GM21381 (cell line): ENCODE data around the gene SYNPO2L.

Experiments used
- ATAC-seq: cut with Tn5 transposase; IDR thresholded peaks from one replicate; pipeline ENCODE4 v1.9.1; 2021; ENCODE audit warnings: mild to moderate bottlenecking, moderate library complexity; ENCODE audit not compliant: unreplicated experiment

The SYNPO2L gene

DNA sequence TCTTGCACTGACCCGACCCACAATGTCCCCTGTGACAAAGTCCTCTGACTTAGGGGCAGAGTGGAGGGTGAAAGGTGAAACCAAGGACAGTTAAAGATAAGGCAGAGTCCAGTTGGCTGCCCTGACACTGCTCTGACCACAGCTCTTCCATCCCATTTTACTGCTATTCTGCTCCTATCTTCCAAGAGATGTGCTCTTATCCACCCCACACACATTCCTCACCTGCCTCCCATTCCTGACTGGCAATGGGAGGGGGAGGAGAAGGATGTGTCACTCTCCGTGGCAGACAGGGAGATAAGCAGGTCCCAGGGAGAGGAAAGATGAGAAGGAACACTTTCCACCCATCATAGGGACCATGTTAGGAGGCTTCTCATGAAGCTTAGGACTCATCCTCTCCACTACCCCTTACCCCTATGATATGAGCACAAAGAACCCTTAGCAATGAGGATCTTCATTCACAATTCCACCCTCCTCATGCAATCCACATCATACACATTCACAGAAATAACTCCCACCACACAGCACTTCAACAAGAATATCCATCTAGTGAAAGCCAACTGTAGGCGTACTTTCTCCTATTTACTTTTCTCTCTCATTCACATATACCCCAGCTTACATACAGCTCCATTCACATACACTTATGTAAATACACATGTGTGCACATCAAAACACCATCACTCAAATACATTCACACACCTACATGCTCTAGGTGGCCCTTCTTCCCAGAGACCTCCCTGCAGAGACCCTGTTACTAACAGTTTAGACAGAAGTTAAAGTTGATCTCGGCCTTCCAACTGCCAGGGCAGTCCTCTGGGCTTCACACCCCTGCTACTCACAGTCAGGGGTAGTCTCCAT lies 6.6 kb downstream of the SYNPO2L start:
- ATAC-seq: no peak

DNA sequence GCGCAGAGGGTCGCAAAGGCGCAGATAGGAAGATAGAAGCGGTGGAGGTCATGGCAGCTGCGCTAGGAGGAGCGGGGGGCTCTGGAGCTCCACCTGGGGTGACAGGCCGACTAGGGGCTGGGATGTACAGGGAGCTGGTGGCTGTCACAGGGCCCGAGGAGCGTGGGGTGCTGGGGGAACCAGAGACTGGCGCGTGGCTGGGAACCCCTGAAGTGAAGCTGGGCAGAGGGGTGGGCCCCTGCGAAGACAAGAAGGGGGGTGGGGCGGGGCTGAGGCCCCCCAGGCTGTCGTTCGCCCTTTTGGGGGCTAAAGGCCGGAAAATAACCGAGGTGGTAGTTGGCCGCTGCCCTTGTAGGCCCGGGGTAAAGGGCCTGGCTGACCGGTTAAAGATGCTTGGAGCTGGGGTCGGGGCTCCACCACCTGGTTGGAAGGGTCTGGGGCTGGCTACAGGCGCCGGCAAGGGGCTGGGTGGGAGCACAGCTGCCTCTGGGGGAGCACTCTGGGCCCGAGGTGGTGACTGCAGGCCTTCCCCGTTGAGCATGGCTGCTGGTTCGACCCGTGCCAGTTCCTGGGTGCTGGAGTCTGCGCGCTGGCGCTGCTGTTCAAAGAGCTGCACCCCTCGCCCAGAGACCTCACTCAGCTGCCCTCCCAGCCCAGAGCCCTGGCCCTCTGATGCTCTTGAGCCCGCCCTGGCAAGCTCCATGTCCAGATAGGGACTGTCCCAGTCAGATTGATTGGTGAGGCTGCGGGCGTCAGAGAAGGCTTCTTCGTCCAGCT lies 7.8 kb downstream of the SYNPO2L start:
- ATAC-seq: no peak

DNA sequence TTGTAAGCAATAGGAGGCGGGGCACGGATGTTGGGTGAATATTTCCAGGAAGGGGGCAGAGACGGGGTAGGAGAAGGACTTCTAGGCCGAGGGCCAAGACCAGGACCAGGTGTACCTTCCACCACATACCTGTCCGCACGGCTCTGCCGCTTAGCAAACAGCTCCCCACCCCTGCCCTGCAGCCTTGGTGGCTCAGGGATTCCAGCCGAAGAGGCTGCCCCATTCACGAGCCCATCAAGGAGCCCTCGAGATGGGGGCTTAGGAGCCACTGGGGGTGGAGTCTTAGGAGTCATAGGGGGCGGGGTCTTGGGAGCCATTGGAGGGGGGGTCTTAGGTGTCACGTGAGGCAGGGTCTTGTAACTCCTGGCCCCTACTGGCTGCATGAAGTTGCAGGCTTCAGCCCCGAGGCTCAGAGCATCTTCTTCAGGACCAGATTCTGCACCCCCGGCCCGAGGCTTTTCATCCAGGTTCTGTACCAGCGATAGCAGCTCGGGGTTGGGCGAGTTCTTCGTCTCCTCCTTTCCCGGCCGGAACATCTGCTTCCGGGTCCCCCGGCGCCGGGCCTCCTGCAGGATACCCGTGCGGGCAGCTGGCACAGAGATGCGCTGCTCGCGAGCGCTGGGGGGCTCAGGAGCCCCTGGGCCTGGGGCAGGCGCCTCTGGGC lies 8.5 kb downstream of the SYNPO2L start:
- ATAC-seq: no peak

DNA sequence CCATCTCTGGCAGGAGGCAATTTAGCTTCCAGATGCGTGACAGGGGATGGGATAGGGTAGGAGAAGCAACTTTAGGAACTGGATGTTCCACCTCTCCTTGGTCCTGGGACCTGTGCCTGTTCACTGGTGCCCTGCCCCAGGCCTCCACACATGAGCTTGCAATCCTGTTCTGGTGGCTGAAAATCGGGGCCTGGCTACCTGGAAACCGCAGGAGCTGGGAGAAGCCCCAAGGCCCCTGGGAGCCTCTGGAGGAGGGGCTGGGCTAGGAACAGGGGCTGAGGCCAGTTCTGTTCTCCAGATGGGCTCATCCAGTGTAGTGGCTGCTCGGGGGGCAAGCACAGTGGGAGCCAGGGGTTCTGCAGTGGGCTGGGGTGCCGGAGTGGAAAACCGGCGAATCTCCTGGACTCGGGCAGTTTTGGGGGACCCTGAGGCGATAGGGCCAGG lies 9.2 kb downstream of the SYNPO2L start:
- no peak for ATAC-seq

DNA sequence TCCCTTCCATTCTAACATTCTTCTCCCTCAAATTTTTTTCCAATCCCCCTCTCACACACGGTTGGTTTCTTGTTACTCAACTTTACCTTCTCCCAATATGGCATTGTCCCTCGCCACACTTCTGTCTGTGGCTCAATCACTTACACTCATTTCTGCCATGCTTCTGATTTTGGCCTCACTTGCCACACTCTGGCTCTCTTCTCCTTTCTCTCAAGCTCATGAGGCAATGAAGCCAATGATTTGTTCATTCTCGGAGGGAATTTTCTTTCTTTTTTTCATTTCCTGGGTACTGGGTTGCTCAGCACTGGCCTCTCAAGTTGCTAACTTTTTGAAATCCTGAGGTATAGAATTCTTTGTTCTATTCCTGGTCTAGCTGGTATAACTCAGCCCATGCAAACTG lies 10.6 kb downstream of the SYNPO2L start:
- ATAC-seq: no peak

DNA sequence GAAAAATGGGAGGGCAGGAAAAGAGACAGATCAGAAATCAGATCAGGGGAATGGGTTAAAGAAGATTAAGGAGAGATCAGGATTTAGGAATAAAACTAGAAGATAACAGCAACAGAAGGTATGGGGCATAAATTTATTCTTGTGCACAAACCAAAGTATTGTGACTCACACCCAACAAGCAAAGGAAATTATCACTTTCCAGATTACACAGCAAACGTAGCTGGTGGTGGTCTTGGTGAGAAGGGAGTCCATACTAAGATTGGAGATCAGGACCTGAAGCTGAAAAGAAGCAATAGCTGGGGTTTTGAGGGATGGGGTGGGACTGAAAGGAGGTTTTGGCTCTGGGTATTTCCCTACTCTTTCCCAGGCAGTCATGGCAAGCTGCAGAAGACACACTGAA lies 11.1 kb downstream of the SYNPO2L start:
- no peak for ATAC-seq

DNA sequence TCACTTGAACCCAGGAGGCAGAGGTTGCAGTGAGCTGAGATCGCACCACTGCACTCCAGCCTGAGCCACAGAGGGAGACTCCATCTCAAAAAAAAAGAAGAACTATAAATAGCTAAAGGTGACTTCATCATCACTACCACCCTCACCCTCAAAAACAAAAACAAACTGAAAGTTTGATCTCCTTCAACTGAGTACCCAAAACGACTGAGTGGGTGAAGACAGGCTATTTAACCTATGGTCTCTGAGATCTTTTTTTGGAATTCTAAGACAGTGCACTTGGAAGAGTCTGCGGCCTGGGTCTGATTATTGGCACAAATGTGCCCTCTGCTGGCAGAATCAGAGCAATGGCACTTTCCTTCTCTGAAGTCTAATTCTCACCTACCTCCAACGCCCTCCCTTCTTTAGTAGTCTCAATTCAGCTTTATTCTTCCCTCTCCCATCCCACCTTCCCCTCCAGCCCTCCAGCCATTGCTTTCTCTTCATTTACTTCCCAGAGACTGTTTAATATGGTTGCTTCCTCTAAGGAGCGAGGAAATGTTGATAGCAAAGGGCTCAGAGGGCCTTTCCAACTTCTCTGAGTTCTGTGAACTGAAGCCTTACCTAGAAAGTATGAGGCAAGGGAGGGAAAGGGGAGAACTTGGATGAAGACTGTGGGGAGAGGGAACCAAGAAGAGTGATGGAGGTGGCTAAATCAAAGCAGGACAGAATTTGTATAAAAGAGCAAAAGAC lies 11.7 kb downstream of the SYNPO2L start:
- ATAC-seq: no peak

DNA sequence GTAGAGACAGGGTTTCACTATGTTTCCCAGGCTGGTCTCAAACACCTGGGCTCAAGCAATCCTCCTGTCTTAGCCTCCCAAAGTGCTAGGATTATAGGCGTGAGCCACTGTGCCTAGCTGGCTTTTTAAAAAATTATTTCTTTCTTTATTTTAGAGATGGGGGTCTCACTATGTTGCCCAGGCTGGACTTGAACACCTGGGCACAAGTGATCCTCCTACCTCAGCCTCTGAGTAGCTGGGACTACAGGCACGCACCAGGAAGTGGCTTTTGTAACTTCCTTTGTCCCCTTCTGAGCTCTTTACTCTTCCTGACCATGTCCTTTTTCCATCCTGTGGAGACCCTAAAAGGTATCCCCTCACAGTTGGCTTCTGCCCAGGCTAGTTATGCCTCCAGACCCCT lies 12.5 kb downstream of the SYNPO2L start:
- no peak for ATAC-seq

DNA sequence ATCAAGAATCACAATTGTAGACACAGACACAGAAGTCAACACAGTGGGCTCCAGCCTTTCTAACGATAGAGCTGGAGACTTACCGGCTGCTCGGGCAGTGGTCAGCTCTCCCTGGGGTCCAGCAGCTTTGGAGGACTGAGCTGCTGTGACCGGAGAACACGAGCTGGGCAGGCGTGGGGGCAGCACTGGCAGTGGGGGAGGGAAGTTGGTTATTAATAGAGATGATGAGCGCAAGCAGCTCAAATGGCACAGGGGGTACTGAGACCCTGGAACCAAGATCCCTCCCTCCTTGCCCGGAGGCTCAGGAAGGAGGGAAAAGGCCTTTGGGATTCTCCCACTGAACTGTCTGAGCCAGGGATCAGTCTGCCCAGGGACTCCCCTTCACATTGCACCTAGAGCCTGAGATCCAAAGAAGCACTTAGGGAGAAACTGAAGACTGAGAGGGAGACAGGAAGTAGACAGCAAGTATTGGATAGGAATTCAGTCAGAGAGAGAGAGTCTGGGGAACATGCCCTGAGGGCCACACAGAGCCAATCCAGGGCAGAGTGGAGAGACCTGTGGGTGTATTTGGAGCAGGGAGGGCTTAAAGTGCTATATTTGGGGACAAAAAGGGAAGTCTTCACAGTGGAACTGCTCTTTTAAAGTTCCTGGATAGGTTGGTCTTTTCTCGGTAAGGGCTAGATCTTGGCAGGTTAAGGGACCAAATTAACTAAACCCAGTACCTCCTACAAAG lies 14.3 kb downstream of the SYNPO2L start, which contains the start of gene MYOZ1:
TSS of gene MYOZ1 (minus strand) at position 147 of the 733 bp plus-strand sequence. CDS start 1,457 bp downstream, outside the sequence.
- no peak for ATAC-seq

DNA sequence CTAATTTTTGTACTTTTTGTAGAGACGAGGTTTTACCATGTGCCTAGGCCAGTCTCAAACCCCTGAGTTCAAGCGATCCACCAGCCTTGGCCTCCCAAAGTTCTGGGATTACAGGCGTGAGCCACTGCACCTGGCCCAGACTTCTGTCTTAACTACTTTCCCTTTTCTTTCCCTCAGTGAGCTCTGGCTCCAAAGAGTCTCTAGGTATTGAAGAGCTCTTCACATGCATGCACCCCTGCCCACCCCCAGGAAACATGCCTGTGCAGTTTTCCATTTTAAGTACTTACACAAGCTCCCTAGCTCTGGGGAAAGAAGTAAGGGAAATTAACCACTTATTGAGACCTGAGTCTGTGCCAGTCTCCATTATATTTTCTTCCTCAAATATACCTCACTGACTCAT lies 16.5 kb downstream of the SYNPO2L start:
- no peak for ATAC-seq

DNA sequence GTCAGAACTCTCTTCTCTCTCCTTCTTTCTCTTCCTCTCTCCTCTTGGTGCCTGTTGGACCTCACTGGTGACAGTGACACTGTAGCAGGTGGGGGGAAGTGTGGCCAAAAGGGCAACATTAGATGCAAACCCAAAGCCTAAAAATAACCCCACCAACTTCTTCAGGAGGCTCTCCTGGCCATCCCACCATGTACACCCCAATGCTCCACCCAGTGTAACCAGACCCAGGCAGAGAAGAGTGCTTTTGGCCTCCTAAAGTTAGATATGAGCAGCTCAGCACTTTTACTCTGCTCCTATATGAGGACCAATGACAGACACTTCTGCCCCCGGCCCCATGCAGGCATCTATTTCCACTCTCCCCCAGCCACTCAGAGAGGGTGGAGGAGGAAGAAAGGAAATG lies 20.0 kb downstream of the SYNPO2L start:
- ATAC-seq: no peak

DNA sequence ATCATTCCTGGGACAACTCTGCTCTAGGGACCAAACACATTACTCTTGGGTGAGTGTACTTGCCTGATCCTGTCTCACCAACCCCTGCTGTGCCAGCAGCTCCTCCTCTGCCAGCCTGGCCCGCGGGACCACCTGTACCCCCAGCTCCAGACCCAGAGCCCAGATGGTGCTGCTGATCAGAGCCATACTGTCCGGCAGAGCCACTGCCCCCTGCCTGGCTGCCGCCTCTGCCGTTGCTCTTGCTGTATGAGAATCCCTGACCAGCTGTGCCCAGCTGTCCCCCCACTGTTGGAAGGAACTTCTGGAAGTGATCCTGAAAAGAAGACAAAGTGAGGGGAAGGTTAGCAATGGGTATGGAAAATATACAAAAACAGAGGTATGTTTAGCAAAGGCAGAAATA lies 21.4 kb downstream of the SYNPO2L start:
- no peak for ATAC-seq

DNA sequence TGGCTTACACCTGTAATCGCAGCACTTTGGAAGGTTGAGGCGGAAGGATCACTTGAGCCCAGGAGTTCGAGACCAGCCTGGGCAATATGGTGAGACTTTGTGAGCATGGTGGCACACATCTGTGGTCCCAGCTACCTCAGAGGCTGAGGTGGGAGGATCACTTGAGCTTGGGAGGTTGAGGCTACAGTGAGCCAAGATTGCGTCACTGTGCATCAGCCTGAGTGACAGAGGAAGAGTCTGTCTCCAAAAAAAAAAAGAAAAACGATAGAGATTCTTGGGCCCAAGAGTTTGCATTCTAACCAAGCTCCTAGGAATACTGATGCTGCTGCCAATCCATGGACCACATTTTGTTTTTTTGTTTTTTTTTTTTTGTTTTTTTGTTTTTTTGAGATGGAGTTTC lies 26.7 kb downstream of the SYNPO2L start:
- ATAC-seq: no peak

DNA sequence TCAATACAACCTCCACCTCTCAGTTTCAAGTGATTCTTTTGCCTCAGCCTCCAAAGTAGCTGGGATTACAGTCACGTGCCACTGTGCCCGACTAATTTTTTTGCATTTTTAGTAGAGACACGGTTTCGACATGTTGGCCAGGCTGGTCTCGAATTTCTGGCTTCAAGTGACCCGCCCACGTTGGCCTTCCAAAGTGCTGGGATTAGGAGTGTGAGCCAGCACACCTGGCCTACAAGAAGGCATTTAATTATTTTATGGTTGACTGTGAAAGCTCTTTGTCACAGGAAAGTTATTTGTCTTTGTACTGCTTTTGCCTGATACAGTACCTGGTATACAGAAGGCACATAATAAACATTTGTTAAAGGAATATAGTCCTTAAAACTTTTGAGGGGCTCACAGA lies 27.4 kb downstream of the SYNPO2L start:
- ATAC-seq: no peak

DNA sequence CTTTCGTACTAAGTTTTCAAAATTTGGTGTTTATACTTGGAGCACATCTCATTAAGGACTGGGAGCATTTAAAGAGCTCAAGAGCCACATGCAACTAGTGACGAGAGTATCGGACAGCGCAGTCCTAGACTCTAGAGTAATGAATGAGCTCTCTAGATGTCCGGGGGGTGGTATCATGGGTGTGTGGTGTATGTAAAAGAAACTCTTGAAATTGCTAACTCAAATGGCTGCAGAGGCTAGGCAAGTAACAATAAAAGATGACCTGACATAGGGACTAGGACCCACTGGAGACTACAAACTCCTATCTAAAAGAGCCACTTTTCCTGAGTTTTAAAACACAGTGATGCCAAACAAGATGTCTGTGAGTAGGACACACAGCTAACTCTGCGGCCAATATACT lies 28.5 kb downstream of the SYNPO2L start:
- ATAC-seq: no peak

DNA sequence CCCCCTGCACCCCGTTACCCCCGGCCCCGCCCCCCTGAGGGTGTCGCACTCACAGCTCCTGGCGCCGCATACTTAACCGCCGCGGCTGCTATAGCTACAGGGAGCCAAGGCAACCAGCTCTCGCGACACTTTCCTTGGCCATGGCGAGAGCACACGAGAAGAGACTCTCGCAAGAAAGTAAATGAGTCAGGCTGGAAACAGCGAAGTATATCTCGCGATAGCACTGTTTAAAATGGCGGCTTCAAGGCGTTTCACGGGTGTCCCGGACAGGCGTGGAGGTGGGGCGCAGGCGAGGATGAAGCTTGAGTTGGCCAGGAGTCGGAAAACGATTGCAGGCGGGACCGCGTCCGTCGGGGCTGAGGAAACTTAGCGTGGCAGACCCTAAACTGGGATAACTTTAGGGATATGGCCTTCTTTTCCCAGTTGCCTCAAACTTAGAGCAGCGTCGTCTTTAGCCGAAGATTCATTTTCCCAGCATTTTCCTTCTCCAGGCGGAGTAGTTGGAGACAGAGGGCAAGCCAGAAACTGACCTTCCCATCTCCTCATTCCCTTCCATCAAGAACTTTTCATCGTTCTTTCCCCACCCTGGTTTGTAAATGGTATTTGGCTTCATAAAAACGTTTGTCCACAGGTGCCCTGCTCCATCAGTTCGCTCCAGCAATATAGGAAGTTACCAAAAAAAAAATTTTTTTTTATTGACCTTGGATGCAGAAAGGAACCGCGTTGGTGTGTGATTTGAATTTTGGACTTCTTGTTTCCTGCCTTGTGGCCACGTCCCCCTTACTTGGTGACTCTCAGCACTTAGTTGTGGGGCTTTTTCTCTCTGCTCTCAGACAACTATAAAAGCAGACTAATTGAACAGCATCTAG lies 29.7 kb downstream of the SYNPO2L start:
- ATAC-seq: peak; percentile 97

DNA sequence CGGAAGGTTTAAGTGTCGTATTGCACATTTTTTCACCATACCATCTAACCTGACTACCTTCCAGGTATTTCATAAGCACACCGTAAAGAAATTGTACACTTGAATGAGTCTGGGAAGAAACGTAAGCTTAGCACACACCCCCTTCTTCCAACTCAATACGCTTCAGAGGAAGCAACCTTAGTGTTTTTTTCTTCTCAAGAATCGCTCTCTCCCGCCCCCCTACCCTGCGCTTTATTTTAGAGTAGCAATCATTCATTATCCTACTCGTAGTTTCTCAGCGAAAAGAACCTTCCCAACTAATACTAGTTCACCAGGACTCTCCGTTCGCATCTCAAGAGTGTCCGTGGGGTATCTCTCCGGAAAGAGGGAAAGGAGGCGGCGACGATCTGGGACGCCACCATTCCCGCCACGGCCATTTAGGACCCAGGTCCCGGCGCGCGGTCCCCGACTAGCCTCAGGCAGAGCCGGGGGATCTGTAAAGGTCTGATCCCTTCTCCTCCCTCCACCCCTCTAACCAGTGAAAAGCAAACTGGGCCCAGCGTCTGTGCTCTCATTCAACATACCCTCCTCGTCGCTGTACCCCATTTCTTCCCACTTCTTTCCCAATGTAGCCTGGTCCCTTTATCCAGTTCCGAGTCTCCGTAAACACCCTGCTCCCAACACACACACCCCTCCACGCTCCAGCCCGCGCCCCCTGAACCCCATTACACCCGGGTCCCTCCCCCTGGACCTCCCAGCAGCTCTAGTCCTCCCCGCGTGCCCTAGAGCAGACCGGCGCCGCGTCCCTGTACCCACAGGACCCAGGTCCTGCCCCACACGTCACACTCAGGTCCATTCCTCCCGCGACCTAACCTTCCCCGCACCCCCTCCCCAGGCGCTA lies 30.6 kb downstream of the SYNPO2L start:
- ATAC-seq: peak; percentile 33

DNA sequence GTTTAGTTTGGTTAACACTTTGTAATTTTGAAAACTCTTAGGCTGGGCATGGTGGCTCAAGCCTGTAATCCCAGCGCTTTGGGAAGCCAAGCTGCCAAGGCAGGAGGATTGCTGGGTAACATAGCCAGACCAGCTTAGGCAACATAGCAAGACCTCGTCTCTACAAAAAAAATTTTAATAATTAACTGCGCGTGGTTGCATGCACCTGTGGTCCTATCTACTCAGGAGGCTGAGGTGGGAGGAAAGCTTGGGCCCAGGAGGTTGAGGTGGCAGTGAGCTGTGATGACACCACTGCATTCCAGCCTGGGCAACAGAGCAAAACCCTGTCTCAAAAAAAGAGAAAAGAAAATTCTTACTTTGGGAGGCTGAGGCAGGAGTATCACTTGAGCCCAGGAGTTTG lies 32.8 kb downstream of the SYNPO2L start:
- ATAC-seq: no peak
